ENCODE data around the gene LGALS8. TPM values are rescaled to one million over a fixed set of nuclear protein-coding genes. Genes with fewer than 3 reads are reported as not detected.

LGALS8 gene
- total RNA-seq, 1 experiment from 2014 or later = 30.7 TPM

- no peak for TF ChIP-seq CTCF (IDR thresholded peaks at IDR 0.05 in 2 of 3, conservative IDR thresholded peaks at IDR 0.05 in 1 of 3; ENCODE audit: borderline replicate concordance in 1 of 3, insufficient read depth in 1 of 3, low read depth in 2 of 3, low read length in 2 of 3)
- no peak for TF ChIP-seq SP1 (IDR thresholded peaks at IDR 0.05; ENCODE audit: low read depth)
- no peak for TF ChIP-seq CBX3 (IDR thresholded peaks at IDR 0.05; ENCODE audit: low read depth)
These were observed 65.7 kb downstream of the LGALS8 start (continued) for GRCh38 chr1:236589531-236589930.

GRCh38 chr1:236590553-236591150, 66.9 kb downstream of the LGALS8 start:
- no peak overlapping the region for H3K4me2 ChIP-seq (ENCODE audit: low read length)
- CTCF ChIA-PET = no interaction called here
- H2AFZ ChIP-seq (ENCODE audit: low read depth, low read length, poor library complexity, severe bottlenecking) = no peak overlapping the region
- no peaks in the 10 kb centered on the region for H3K9me3 ChIP-seq (ENCODE audit: control insufficient read depth in 1 of 2, insufficient read depth in 1 of 2, low read depth in 1 of 2, low read length in 2 of 2)
- no peaks in the 10 kb centered on the region for H3K27me3 ChIP-seq (ENCODE audit: insufficient read depth, low read length)
- intact Hi-C loops (cut with micrococcal nuclease) = no loop called here
- peaks cover 51% of the 10 kb centered on the region for H3K79me2 ChIP-seq (ENCODE audit: insufficient read depth, low read length)
- H3K9me2 ChIP-seq (ENCODE audit: insufficient read depth) = no peaks in the 10 kb centered on the region
- no peak for ATAC-seq
- BruUV-seq (replicated peaks) = no TSS peak
- H3K4me3 ChIP-seq (replicated peaks in 1 of 2; ENCODE audit: low read depth in 1 of 2, low read length in 2 of 2) = no peak overlapping the region
- POLR2A ChIA-PET = no interaction called here
- no peak for DNase-seq (ENCODE audit: low read depth, low spot score)
- H4K20me1 ChIP-seq (ENCODE audit: insufficient read depth) = no peaks in the 10 kb centered on the region; the same call in 1 of the 2 replicates
- RAD21 ChIA-PET (ENCODE audit: low non-redundant PET in 1 of 2, low total read pairs in 2 of 2, uncharacterized antibody in 2 of 2, unreplicated experiment in 2 of 2) = no interaction called here
- peaks cover 58 to 60% of the 10 kb centered on the region in 2 experiments for H3K36me3 ChIP-seq (ENCODE audit: control insufficient read depth in 1 of 2, insufficient read depth in 2 of 2, low read length in 2 of 2)
- no peak overlapping the region for H3K27ac ChIP-seq (ENCODE audit: low read depth, low read length)
- no peak overlapping the region for H3K9ac ChIP-seq (ENCODE audit: low read length)
- no peaks in the 10 kb centered on the region for H3K4me1 ChIP-seq (ENCODE audit: control insufficient read depth in 1 of 2, insufficient read depth in 2 of 2, low read length in 2 of 2)
- TF ChIP-seq CBX3 (IDR thresholded peaks at IDR 0.05; ENCODE audit: low read depth) = no peak
- TF ChIP-seq ELF1 (IDR thresholded peaks at IDR 0.05; ENCODE audit: borderline replicate concordance, low read depth) = no peak
- no peak for TF ChIP-seq ATF3 (IDR thresholded peaks at IDR 0.05)
- no peak for TF ChIP-seq REST (IDR thresholded peaks at IDR 0.05; ENCODE audit: low read depth)
- TF ChIP-seq FOSL1 (IDR thresholded peaks at IDR 0.05; ENCODE audit: low read depth) = no peak
- TF ChIP-seq CEBPB (IDR thresholded peaks at IDR 0.05; ENCODE audit: low read depth) = no peak
- TF ChIP-seq CTCF (IDR thresholded peaks at IDR 0.05 in 2 of 3, conservative IDR thresholded peaks at IDR 0.05 in 1 of 3; ENCODE audit: borderline replicate concordance in 1 of 3, insufficient read depth in 1 of 3, low read depth in 2 of 3, low read length in 2 of 3) = no peak
- TF ChIP-seq SRF (IDR thresholded peaks at IDR 0.05; ENCODE audit: low read depth) = no peak
- no peak for TF ChIP-seq ZFX (IDR thresholded peaks at IDR 0.05)
- TF ChIP-seq ZNF274 (IDR thresholded peaks at IDR 0.05; ENCODE audit: low read depth, low read length) = no peak
- TF ChIP-seq TCF7L2 (IDR thresholded peaks at IDR 0.05; ENCODE audit: borderline replicate concordance, extremely low read depth, insufficient read depth, insufficient read length) = no peak
- no peak for TF ChIP-seq MAX (IDR thresholded peaks at IDR 0.05)
